H7 (cell line): ENCODE measurements around the gene RRM2. TPM values are rescaled to one million over a fixed set of nuclear protein-coding genes. Genes with fewer than 3 reads are reported as not detected.

Experiments used
- DNase-seq: peaks from one replicate; pipeline ENCODE4 v3.0.0; 2012
- H3K27me3 ChIP-seq: 2 replicates; pipeline ENCODE4 v1.6.0; 2011; ENCODE audit warnings: mild to moderate bottlenecking, low read length; ENCODE audit not compliant: control insufficient read depth, insufficient read depth
- H3K36me3 ChIP-seq: replicated peaks from 2 replicates; pipeline ENCODE4 v1.5.1; 2011; ENCODE audit warnings: low read length; ENCODE audit not compliant: control insufficient read depth, insufficient read depth
- H3K4me3 ChIP-seq: 2 replicates; pipeline ENCODE4 v1.5.1; 2011; ENCODE audit warnings: low read depth, mild to moderate bottlenecking, control low read depth, low read length, moderate library complexity; ENCODE audit not compliant: insufficient read depth
- total RNA-seq: library from RNA; depleted of rRNA; stranded (reverse); fragments of >200 nt; shearing (Covaris generic); gene quantifications from 2 replicates; pipeline ENCODE4 v1.2.3, GENCODE V29; 2014; rRNA removed

Gene RRM2
- total RNA-seq: 56.7 and 71.9 TPM in 2 replicates

DNA sequence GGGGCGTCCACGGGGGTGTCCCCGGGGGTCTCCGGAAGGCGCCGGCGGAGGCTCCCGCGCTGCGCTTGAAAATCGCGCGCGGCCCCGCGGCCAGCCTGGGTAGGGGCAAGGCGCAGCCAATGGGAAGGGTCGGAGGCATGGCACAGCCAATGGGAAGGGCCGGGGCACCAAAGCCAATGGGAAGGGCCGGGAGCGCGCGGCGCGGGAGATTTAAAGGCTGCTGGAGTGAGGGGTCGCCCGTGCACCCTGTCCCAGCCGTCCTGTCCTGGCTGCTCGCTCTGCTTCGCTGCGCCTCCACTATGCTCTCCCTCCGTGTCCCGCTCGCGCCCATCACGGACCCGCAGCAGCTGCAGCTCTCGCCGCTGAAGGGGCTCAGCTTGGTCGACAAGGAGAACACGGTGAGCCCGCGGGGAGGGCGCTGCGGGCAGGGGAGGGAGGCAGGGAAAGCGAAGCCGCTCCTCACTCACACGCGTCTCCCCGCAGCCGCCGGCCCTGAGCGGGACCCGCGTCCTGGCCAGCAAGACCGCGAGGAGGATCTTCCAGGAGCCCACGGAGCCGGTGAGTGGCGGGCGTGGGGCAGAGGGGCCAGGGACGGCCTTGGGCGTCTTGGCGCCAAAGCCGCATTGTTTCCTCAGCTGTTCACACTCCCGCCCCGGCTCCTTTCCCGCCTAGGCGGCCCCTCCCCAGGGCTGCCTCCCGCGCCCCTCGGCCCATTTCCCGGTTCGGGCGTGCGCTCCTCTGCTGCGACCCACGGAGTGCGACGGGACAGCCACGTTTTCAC lies at the start of gene RRM2:
TSS of gene RRM2 (plus strand) at position 240 of the 781 bp plus-strand sequence. CDS start at position 300, 60 bp downstream.
- no peaks in the 10 kb centered on the region for H3K27me3 ChIP-seq
- peak; percentile 98 for DNase-seq
- H3K4me3 ChIP-seq: peak within 1 kb of the TSS; percentile 96
- H3K36me3 ChIP-seq: peaks cover 24% of the 10 kb centered on the region

DNA sequence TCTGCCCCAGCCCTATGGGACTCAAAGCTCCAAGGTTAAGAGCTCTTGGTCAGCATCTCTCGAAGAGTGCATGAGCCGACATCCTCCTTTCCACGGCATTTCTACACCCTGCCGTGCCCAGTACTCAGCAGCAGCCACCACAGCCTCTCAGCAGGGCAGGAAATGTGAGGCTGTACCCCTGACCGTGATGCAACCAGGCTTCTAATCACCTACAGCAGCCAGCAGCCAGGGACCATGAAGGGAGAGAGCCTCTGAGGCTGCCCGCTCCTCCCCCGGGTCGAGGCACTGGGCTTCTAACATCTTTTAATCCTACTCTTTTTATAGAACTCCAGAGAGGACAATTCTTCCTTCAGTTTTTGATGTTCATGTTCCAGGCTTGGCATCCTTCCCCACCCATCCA lies 48.8 kb upstream of the RRM2 start:
- Histone ChIP-seq H3K36me3 (no peaks in the 10 kb centered on the region), H3K4me3 (no peak overlapping the region), H3K27me3 (peaks cover 14% of the 10 kb centered on the region)
- peak; percentile 48 for DNase-seq

DNA sequence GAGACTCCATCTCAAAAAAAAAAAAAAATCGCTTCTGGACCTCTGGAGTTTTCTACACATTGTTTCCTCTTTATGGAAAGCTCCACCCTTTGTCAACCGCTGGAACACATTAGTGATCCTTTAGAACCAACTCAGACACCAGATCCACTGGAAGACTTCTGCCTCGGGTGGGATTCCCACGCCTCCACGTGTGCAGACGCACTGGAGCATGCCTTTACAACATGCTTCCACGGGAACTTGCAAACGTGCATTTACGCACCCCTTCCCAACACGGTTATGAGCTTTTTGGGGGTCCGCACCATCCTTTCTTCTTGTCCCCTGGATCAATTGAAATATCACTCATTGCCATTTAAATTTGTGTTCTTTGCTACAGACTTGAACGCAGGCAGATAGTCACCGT lies 47.4 kb upstream of the RRM2 start:
- no peak for DNase-seq
- peaks cover 23% of the 10 kb centered on the region for H3K27me3 ChIP-seq
- H3K4me3 ChIP-seq: no peak overlapping the region
- no peaks in the 10 kb centered on the region for H3K36me3 ChIP-seq

DNA sequence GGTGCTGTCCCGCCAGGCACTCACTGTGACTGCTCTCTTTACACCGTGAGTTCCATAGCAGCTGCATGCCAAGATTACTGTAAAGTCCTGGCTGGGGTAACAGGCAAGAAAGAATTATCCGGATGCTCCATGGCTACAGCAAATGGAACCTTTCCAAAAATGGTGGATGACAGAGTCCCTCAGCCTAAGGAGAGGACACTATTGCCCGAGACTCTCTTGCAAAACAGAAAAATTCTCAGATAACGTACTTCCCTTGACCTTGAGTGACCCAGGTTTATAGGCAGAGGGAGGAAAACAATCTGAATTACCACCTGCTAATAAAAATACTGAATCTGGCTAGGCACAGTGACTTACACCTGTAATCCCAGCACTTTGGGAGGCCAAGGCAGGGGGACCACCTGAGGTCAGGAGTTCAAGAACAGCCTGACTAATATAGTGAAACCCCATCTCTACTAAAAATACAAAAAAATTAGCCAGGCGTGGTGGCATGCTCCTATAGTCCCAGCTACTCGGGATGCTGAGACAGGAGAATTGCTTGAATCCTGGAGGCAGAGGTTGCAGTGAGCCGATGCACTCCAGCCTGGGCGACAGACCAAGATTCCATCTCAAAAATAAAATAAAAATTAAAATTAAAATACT lies 46.8 kb upstream of the RRM2 start:
- peaks cover 28% of the 10 kb centered on the region for H3K27me3 ChIP-seq

DNA sequence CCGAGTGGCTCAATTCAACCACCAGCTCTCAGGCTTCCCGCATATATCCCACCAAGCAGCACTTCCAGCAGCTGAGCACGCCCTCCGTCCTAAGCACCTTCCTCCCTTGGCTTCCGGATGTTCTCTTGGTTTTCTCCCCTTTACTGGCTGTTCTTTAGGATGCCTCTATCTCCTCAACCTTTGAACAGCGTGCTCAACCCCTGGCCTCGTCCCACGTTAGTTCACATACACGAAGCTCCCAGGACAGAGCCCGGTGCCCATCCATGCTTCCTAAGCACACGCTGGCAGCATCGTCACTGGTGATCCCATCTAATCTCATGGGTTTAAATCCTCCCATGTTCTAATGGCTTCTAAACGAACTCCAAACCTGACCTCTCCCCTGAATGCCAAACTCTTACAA lies 46.0 kb upstream of the RRM2 start:
- H3K27me3 ChIP-seq: peaks cover 35% of the 10 kb centered on the region
- H3K36me3 ChIP-seq: no peaks in the 10 kb centered on the region
- no peak overlapping the region for H3K4me3 ChIP-seq
- no peak for DNase-seq

More for the DNA sequence above, 46.8 kb upstream of the RRM2 start:
- H3K4me3 ChIP-seq: no peak overlapping the region
- H3K36me3 ChIP-seq: no peaks in the 10 kb centered on the region
- no peak for DNase-seq

DNA sequence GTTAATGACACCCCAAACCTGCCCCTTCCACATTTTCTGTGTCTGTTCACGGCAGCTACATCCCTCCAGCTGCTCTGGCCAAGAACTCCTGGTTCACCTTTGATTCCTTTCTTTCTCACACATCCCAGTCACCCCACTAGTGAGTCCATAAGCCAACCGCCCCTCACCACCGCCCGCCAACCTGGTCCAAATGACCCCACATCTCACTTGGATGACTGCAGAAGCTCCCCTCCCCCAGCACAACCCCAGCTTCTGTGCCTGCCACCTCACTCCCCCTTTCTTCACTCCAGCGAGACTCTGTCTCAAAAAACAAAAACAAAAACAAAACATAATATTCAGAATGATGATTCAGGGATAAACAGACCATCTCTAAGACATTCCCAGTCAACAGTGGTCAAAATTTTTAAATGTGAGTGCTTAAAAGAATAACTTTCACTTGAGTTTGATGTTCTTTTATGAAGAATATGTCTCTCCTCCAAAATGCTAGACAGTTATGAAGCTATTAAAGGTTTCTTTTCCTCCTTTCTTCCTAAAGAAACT lies 45.5 kb upstream of the RRM2 start:
- no peak for DNase-seq
- Histone ChIP-seq H3K4me3 (no peak overlapping the region), H3K36me3 (no peaks in the 10 kb centered on the region), H3K27me3 (peaks cover 35% of the 10 kb centered on the region)

DNA sequence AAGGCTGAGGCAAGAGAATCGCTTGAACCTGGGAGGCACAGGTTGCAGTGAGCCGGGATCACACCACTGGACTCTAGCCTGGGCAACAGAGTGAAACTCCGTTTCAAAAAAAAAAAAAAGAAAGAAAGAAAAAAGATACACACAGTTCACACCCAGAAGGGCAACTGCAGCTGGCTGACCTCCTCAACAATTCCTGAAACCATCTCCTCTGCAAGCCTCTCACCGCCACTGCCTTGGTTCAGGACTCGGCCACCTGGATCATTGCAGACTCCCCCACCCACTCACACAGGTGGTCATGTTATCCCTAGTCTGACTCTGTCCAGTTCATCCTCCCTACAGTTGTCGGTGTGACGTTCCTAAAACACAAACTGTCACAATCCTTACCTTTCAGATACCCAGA lies 44.5 kb upstream of the RRM2 start:
- H3K4me3 ChIP-seq: no peak overlapping the region
- no peak for DNase-seq
- no peaks in the 10 kb centered on the region for H3K36me3 ChIP-seq
- peaks cover 35% of the 10 kb centered on the region for H3K27me3 ChIP-seq

DNA sequence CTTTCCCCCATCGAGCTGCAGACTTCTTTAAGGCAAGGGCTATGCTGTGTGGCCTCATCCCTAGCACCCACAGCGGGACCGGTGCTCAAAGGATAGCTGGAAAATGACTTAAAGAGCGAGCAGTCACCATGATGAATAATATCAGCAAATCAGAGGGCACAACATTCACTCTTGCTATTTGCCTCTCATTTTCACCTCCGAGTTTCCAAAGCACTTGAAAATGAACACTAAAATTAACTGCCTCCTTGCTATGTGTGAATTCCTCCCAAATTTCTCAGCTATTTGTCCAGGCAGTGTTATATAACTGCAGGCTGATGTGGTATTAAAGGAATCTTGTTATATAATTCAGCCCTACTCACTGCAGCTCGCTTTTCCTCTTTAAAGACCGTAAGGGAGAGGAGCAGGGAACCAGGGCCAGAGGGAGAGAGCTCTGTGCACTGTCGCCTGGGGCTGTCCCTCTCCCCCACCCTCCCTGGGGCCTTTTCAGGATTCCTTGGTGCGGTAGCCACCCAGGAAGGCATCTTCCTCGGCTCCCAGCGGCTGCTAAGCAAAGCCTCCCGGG lies 43.8 kb upstream of the RRM2 start:
- Histone ChIP-seq H3K27me3 (peaks cover 35% of the 10 kb centered on the region), H3K4me3 (peak overlapping the region; percentile 44; the same call in 1 of the 2 replicates), H3K36me3 (no peaks in the 10 kb centered on the region)
- DNase-seq: peak; percentile 79

DNA sequence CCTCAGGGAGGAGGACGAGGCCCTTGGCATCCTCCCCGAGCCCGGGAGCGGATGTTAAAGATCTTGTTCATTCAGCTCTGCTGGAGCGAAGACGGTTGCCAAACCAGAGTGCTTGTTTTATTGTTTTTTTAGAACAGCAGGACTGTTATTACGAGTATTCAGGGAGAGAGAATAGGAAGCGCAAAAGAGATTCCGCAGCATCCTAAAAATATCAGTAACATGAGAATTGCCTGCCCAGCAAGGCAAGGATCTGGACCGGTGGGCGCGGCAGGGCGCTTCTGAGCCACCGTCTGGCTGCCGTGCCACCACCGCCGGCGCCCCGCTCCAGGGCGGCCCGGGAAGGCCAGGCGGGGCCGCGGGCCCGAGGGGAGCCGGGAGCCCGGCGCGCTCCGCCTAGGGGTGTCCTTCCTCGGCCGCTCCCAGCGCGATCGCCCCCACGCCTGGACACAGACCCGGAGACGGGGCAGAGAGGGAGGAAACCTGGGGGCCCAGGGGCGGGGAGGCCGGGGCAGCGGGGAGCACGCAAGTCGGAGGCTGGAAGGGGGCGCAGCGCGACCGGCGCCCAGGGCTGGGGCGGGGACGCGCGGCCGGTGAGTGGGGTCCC lies 43.2 kb upstream of the RRM2 start:
- peak; percentile 86 for DNase-seq
- Histone ChIP-seq H3K36me3 (no peaks in the 10 kb centered on the region), H3K27me3 (peaks cover 35% of the 10 kb centered on the region), H3K4me3 (peak overlapping the region; percentile 44)

DNA sequence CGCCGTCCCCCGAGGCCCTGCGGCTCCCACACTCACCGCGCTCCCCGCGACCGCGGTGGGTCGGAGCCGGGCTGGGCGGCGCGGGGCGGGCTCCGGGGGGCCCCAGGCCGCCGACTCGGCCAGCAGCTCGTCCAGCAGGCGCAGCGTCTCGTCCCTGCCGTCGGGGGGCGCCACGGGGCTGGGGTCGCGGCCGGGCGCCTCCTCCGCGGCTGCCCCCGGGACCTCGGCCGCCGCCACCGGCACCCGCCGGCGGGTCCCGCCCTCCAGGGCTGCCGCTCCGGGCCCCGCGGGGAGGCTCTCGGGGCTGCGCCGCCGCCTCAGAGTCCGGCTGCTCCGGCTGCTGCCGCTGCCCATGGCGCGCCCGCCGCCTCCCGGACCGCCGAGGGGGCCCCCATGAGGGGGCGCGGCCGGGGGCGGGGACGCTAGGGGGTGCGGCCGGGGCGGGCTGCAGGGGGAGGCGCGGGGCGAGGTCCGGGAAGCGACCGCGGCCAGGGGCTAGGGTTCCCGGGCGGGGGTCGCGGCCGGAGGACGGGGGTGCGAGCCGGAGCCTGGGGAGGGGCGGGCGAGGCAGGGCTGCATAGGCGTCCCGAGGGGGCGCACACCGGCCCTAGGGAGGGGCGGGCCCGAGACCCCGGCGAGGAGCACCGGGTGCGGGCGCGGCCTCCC lies 42.5 kb upstream of the RRM2 start, which contains the start of gene CYS1:
TSS of gene CYS1 (minus strand) at position 542 of the 666 bp plus-strand sequence. CDS start at position 354, 188 bp downstream.
- H3K27me3 ChIP-seq: peaks cover 35% of the 10 kb centered on the region
- no peaks in the 10 kb centered on the region for H3K36me3 ChIP-seq
- peak; percentile 94 for DNase-seq
- peak within 1 kb of the TSS; percentile 48 for H3K4me3 ChIP-seq

DNA sequence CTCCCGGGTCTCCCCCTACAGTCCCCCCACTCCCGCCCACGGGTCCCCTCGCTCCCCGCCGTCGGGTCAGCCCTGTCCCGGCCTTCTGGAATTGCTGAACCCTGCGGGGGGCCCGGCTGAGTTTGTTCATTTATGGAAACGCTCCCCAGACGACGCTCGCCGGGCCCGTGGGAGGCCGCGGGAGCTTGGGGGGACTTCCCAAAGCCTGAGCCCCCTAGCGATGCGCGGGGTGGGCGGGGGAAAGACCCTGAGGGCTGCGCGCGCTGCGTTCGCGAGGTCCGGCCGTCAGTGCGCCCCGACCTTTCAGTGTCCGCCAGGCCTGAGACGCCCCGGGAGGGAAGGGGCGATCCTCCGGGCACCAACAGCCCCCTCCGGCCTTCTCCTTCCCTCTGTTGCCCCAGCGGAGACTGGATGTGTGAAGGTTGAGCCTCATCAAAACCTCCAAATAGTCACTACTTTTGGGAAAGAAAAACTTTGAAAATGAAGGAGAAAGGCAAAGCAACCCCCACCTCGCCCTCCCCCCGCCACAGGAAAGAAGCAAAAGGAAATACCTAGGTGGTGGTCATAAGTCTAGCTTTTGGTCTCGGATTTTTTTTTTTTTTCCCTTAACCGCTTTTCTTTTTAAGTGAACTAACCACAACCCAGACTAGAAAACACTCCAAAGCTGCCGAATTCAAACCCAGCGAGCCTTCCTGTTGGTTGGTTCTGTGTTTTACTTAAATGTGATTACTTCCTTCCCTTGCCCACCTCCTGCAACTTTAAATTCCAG lies 41.8 kb upstream of the RRM2 start:
- peak overlapping the region; percentile 48 for H3K4me3 ChIP-seq
- DNase-seq: no peak
- no peaks in the 10 kb centered on the region for H3K36me3 ChIP-seq
- H3K27me3 ChIP-seq: peaks cover 35% of the 10 kb centered on the region

DNA sequence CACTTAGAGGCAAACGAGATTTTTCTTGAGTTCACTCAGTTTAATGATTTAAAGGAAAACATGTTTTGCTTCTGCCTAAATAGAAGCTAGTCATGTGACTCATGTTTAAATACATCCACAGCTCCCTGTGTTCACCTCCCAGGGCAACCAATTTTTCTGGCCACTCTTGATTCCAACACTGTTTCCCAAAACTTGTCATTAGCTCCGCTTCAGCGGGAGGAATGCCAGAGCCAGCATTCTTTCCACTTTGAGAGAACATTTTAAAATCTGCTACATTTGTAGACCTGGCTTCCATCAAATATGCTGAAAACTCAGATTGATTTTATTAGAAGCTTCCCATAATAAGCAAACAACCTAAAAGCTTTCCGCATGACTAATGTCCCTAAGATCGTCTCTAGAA lies 39.5 kb upstream of the RRM2 start:
- Histone ChIP-seq H3K4me3 (no peak overlapping the region), H3K27me3 (peaks cover 28% of the 10 kb centered on the region), H3K36me3 (no peaks in the 10 kb centered on the region)
- DNase-seq: no peak

DNA sequence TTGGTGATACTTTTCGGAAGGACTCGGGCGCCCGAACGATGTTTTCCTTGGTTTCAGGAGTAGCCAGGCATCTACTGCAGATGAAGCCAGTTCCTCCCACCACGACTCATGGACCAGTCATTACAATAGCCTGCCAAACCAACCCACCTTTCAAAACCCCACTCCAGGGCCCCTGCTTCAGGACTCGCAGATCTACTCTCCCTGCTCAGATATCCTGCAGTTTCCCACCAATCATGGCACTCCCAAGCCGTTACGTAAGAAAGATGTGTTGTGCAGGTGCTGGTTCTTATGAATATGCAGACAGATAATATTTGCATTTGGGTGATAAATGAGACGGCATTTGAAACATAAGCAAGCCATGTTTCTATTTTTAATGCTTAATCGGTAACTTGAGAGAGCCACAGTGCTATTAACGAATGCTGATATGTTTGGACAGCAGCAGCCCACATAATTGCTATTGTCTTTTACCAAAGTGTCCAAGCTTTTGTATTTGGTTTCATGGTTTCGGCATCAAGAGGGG lies 38.8 kb upstream of the RRM2 start:
- Histone ChIP-seq H3K4me3 (no peak overlapping the region), H3K36me3 (no peaks in the 10 kb centered on the region), H3K27me3 (peaks cover 21% of the 10 kb centered on the region)
- DNase-seq: peak; percentile 57
